Measurements from ENCODE around the gene APIP.
A peak's percentile ranks its signal among the peaks of the same experiment; 100 is the strongest.

APIP gene

GRCh38 chr11:34921156-34921555 lies 5.0 kb upstream of the APIP start:
- H3F3A ChIP-seq (ENCODE audit: insufficient read depth, low read length) = no peaks in the 10 kb centered on the region
- no peaks in the 10 kb centered on the region for H3K36me3 ChIP-seq (ENCODE audit: insufficient read depth, low read length)
- H3K27ac ChIP-seq (ENCODE audit: low read depth, low read length, poor library complexity, severe bottlenecking) = no peak overlapping the region
- H3K9me3 ChIP-seq (ENCODE audit: low read length) = no peaks in the 10 kb centered on the region
- H4K20me1 ChIP-seq (ENCODE audit: insufficient read depth, low read length) = no peaks in the 10 kb centered on the region
- no peak overlapping the region for H3K4me3 ChIP-seq (ENCODE audit: low read depth, low read length, poor library complexity, severe bottlenecking)
- H3K79me2 ChIP-seq (ENCODE audit: insufficient read depth, low read length) = peaks cover 24% of the 10 kb centered on the region
- H3K9ac ChIP-seq (ENCODE audit: low read length) = no peak overlapping the region
- no peaks in the 10 kb centered on the region for H3K9me2 ChIP-seq (ENCODE audit: low read depth, low read length)
- no peak overlapping the region for H3K4me2 ChIP-seq (ENCODE audit: low read length)
- TF ChIP-seq CTCF (IDR thresholded peaks at IDR 0.05; ENCODE audit: low read length) = no peak
- TF ChIP-seq EZH2 (IDR thresholded peaks at IDR 0.05; ENCODE audit: borderline replicate concordance, low read length) = no peak
- H3K27me3 ChIP-seq (ENCODE audit: insufficient read depth, low read length) = no peaks in the 10 kb centered on the region
- peaks cover 22% of the 10 kb centered on the region for H3K4me1 ChIP-seq (ENCODE audit: insufficient read depth, low read length, severe bottlenecking)
- no peak overlapping the region for H2AFZ ChIP-seq (ENCODE audit: low read length)

GRCh38 chr11:34916843-34917770 lies 928 bp upstream of the APIP start:
- H3K36me3 ChIP-seq (ENCODE audit: insufficient read depth, low read length) = peaks cover 16% of the 10 kb centered on the region
- H2AFZ ChIP-seq (ENCODE audit: low read length) = no peak overlapping the region
- H3K9ac ChIP-seq (ENCODE audit: low read length) = peak overlapping the region; percentile 87

More at GRCh38 chr11:34916843-34917770, 928 bp upstream of the APIP start:
- H3K9me2 ChIP-seq (ENCODE audit: low read depth, low read length) = no peaks in the 10 kb centered on the region
- H4K20me1 ChIP-seq (ENCODE audit: insufficient read depth, low read length) = no peaks in the 10 kb centered on the region
- no peaks in the 10 kb centered on the region for H3K9me3 ChIP-seq (ENCODE audit: low read length)
- TF ChIP-seq EZH2 (IDR thresholded peaks at IDR 0.05; ENCODE audit: borderline replicate concordance, low read length) (no peak), CTCF (IDR thresholded peaks at IDR 0.05; ENCODE audit: low read length) (no peak)
- H3K4me1 ChIP-seq (ENCODE audit: insufficient read depth, low read length, severe bottlenecking) = peaks cover 27% of the 10 kb centered on the region
- peak overlapping the region; percentile 57 for H3K27ac ChIP-seq (ENCODE audit: low read depth, low read length, poor library complexity, severe bottlenecking)
- H3K27me3 ChIP-seq (ENCODE audit: insufficient read depth, low read length) = no peaks in the 10 kb centered on the region
- no peaks in the 10 kb centered on the region for H3F3A ChIP-seq (ENCODE audit: insufficient read depth, low read length)
- H3K4me2 ChIP-seq (ENCODE audit: low read length) = peak overlapping the region; percentile 88
- H3K79me2 ChIP-seq (ENCODE audit: insufficient read depth, low read length) = peaks cover 30% of the 10 kb centered on the region
- H3K4me3 ChIP-seq (ENCODE audit: low read depth, low read length, poor library complexity, severe bottlenecking) = peak overlapping the region; percentile 94
